Neural cell (in vitro differentiated cells): ENCODE data around the gene CASR. TPM values are rescaled to one million over a fixed set of nuclear protein-coding genes. Genes with fewer than 3 reads are reported as not detected.

Experiments used
- H2AFZ ChIP-seq: fragments of 200-600, 300-800 bp; sonication (generic), shearing (Covaris generic); 2 replicates; pipeline ENCODE4 v1.6.0; 2014; ENCODE audit warnings: low read depth, mild to moderate bottlenecking, antibody characterized with exemption, low read length, moderate library complexity
- H3F3A ChIP-seq: fragments of 200-600 bp; shearing (Covaris generic); 2 replicates; pipeline ENCODE4 v1.6.1; 2016; ENCODE audit warnings: mild to moderate bottlenecking, moderate library complexity, mixed read lengths, antibody characterized with exemption, low read length; ENCODE audit not compliant: insufficient read depth, poor library complexity, severe bottlenecking
- H3K27ac ChIP-seq: fragments of 200-600, 300-800 bp; sonication (generic), shearing (Covaris generic); 2 replicates; pipeline ENCODE4 v1.5.1; 2014; ENCODE audit warnings: mild to moderate bottlenecking, low read length, moderate library complexity
- H3K27me3 ChIP-seq: fragments of 300-800, 200-600 bp; sonication (generic), shearing (Covaris generic); 2 replicates; pipeline ENCODE4 v1.6.0; 2014; ENCODE audit warnings: mild to moderate bottlenecking, low read depth, low read length, moderate library complexity; ENCODE audit not compliant: insufficient read depth
- H3K36me3 ChIP-seq: fragments of 300-800, 200-600 bp; sonication (generic), shearing (Covaris generic); 2 replicates; pipeline ENCODE4 v1.5.1; 2014; ENCODE audit warnings: mild to moderate bottlenecking, antibody characterized with exemption, low read length, moderate library complexity; ENCODE audit not compliant: insufficient read depth
- H3K4me2 ChIP-seq: fragments of 300-800, 200-600 bp; sonication (generic), shearing (Covaris generic); 2 replicates; pipeline ENCODE4 v1.6.0; 2014; ENCODE audit warnings: mild to moderate bottlenecking, low read length
- H3K4me3 ChIP-seq: fragments of 300-800, 200-600 bp; sonication (generic), shearing (Covaris generic); 2 replicates; pipeline ENCODE4 v1.5.1; 2014; ENCODE audit warnings: mild to moderate bottlenecking, low read length, moderate library complexity
- H3K79me2 ChIP-seq: fragments of 200-600 bp; shearing (Covaris generic); replicated peaks from 2 replicates; pipeline ENCODE4 v1.6.0; 2014; ENCODE audit warnings: mild to moderate bottlenecking, low read length, moderate library complexity; ENCODE audit not compliant: insufficient read depth
- H3K9ac ChIP-seq: fragments of 300-800, 200-600 bp; sonication (generic), shearing (Covaris generic); 2 replicates; pipeline ENCODE4 v1.6.1; 2016; ENCODE audit warnings: mild to moderate bottlenecking, low read length, mixed read lengths
- H3K9me2 ChIP-seq: fragments of 200-600 bp; shearing (Covaris generic); 2 replicates; pipeline ENCODE4 v1.6.1; 2016; ENCODE audit warnings: mild to moderate bottlenecking, low read length, mixed read lengths; ENCODE audit not compliant: insufficient read depth
- H3K9me3 ChIP-seq: fragments of 200-600, 300-800 bp; sonication (generic), shearing (Covaris generic); 2 replicates; pipeline ENCODE4 v1.6.1; 2016; ENCODE audit warnings: mild to moderate bottlenecking, mixed run types, low read length, moderate library complexity, mixed read lengths
- H4K20me1 ChIP-seq: fragments of 200-600 bp; shearing (Covaris generic); 2 replicates; pipeline ENCODE4 v1.6.1; 2016; ENCODE audit warnings: mild to moderate bottlenecking, mixed run types; ENCODE audit not compliant: insufficient read depth
- CTCF ChIP-seq: fragments of 450-650 bp; IDR thresholded peaks from 2 replicates; pipeline ENCODE4 v1.5.1; 2014; ENCODE audit warnings: antibody characterized with exemption, mild to moderate bottlenecking, moderate library complexity; ENCODE audit not compliant: poor library complexity, severe bottlenecking
- EP300 ChIP-seq: fragments of 450-650 bp; conservative IDR thresholded peaks from 2 replicates; pipeline ENCODE4 v1.6.1; 2014; ENCODE audit warnings: antibody characterized with exemption, mild to moderate bottlenecking, moderate library complexity; ENCODE audit not compliant: poor library complexity, severe bottlenecking
- EZH2 ChIP-seq: fragments of 200-600, 300-800 bp; shearing (Covaris generic), sonication (generic); IDR thresholded peaks from 2 replicates; pipeline ENCODE4 v1.6.1; 2014; ENCODE audit warnings: antibody characterized with exemption, low read length, borderline replicate concordance, mild to moderate bottlenecking; ENCODE audit not compliant: insufficient read depth, poor library complexity, severe bottlenecking
- MXI1 ChIP-seq: fragments of 450-650 bp; conservative IDR thresholded peaks from 2 replicates; pipeline ENCODE4 v1.6.1; 2014; ENCODE audit warnings: antibody characterized with exemption, mild to moderate bottlenecking; ENCODE audit not compliant: poor library complexity, severe bottlenecking
- POLR2AphosphoS5 ChIP-seq: IDR thresholded peaks from 2 replicates; pipeline ENCODE4 v1.6.1; 2012
- RAD21 ChIP-seq: fragments of 450-650 bp; conservative IDR thresholded peaks from 2 replicates; pipeline ENCODE4 v1.6.1; 2014; ENCODE audit warnings: antibody characterized with exemption, mild to moderate bottlenecking, moderate library complexity
- REST ChIP-seq: IDR thresholded peaks from 2 replicates; pipeline ENCODE4 v1.6.1; 2012; ENCODE audit warnings: borderline replicate concordance
- SMC3 ChIP-seq: fragments of 450-650 bp; conservative IDR thresholded peaks from 2 replicates; pipeline ENCODE4 v1.6.1; 2014; ENCODE audit warnings: antibody characterized with exemption, mild to moderate bottlenecking, moderate library complexity; ENCODE audit not compliant: poor library complexity
- TAF1 ChIP-seq: IDR thresholded peaks from 2 replicates; pipeline ENCODE4 v1.6.1; 2012; ENCODE audit warnings: low read depth
- polyA plus RNA-seq: library from polyadenylated mRNA; depleted of rRNA; stranded (reverse); fragments of >200 nt; gene quantifications from 2 replicates; pipeline ENCODE4 v1.2.3, GENCODE V29; 2014

The CASR gene
- polyA plus RNA-seq, 1 donor from 2014 or later, result not detected

- no peak for TF ChIP-seq EP300
- TF ChIP-seq RAD21, result no peak
- no peak for TF ChIP-seq POLR2AphosphoS5
- no peak for TF ChIP-seq EZH2
- no peak for TF ChIP-seq TAF1
- no peak for TF ChIP-seq REST
- TF ChIP-seq MXI1, result no peak
- TF ChIP-seq CTCF, result no peak
- no peak for TF ChIP-seq SMC3
- no peak overlapping the region for H3K27ac ChIP-seq
- H2AFZ ChIP-seq, result no peak overlapping the region
- no peaks in the 10 kb centered on the region for H4K20me1 ChIP-seq
- H3K36me3 ChIP-seq, result no peaks in the 10 kb centered on the region
- H3F3A ChIP-seq, result no peaks in the 10 kb centered on the region
- H3K4me2 ChIP-seq, result no peak overlapping the region
- no peak overlapping the region for H3K4me3 ChIP-seq
- H3K9ac ChIP-seq, result no peak overlapping the region
- no peaks in the 10 kb centered on the region for H3K79me2 ChIP-seq
- H3K9me3 ChIP-seq, result no peaks in the 10 kb centered on the region
- no peaks in the 10 kb centered on the region for H3K9me2 ChIP-seq
- no peaks in the 10 kb centered on the region for H3K27me3 ChIP-seq
Observed at GRCh38 chr3:122273498-122273897, 90.0 kb downstream of the CASR start.

GRCh38 chr3:122281891-122282290 is 98.4 kb downstream of the CASR start:
- H3K79me2 ChIP-seq, result no peaks in the 10 kb centered on the region
- H3K9ac ChIP-seq, result no peak overlapping the region
- no peak for TF ChIP-seq EP300
- no peak for TF ChIP-seq MXI1
- TF ChIP-seq CTCF, result no peak
- H3K9me2 ChIP-seq, result no peaks in the 10 kb centered on the region
- no peaks in the 10 kb centered on the region for H3F3A ChIP-seq
- H3K4me2 ChIP-seq, result no peak overlapping the region
- no peak overlapping the region for H2AFZ ChIP-seq
- no peak overlapping the region for H3K27ac ChIP-seq
- no peaks in the 10 kb centered on the region for H3K9me3 ChIP-seq
- no peaks in the 10 kb centered on the region for H3K27me3 ChIP-seq
- no peaks in the 10 kb centered on the region for H4K20me1 ChIP-seq
- H3K36me3 ChIP-seq, result no peaks in the 10 kb centered on the region
- H3K4me3 ChIP-seq, result no peak overlapping the region
